Left renal cortex interstitium (tissue), 4 donors: ENCODE measurements around the gene VARS1. TPM values are rescaled to one million over a fixed set of nuclear protein-coding genes. Genes with fewer than 3 reads are reported as not detected.
"Not testable (repeated sequence)": the region's sequence is repeated elsewhere in the genome, so short reads cannot be mapped to it uniquely, and the experiment has no call there.

ENCODE experiments used
- DNase-seq, 4 donors: peaks; one replicate each; pipeline ENCODE4 v3.0.0-alpha.2; 2013; ENCODE audit warnings: low read depth in 4 of 4, low spot score in 2 of 4, missing footprints in 1 of 4
- polyA plus RNA-seq, 4 donors: library from polyadenylated mRNA; unstranded; fragments of 120-200 nt; gene quantifications; one replicate each; pipeline ENCODE4 v1.2.1, GENCODE V29; 2013; ENCODE audit not compliant: insufficient read length in 4 of 4

Gene VARS1
- 10 to 100 TPM; 51.9 to 64.8 (median 55.2) TPM for polyA plus RNA-seq

DNA sequence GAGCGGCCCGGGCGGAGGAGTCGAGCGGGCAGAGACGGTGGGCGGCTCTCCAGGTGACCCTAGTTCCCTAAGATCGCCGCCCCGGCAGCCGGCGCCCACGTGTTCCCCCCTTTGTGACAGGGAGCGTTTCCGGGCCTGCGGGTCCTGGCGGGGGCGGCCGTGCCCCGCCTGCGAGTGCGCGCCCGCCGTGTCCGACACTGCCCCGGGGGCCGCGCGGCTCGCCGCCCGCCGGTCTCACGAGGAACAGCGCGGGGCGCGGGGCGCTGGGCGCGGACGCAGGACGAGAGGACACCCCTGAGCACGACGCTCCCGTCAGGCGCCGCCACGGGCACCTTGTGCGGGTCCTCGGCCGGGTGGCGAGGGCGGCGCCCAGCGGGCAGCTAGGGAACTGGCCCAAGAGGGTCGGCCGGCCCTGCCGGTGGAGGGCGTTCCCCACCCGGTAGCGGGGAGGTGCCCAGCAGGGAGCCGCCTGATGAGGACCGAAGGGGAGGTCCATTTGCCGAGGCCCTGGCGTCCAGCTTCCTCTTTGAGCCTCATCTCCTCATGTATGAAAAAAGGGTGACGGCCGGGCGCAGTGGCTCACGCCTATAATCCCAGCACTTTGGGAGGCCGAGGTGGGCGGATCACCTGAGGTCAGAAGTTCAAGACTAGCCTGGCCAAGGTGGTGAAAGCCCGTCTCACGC, at the start of gene VARS1:
Gene VARS1 (minus strand): TSS at position 137 of the 683 bp plus-strand sequence. CDS start 535 bp downstream, outside the sequence.
- DNase-seq = peak in 2 of 4 donors; percentile 72 to 78

DNA sequence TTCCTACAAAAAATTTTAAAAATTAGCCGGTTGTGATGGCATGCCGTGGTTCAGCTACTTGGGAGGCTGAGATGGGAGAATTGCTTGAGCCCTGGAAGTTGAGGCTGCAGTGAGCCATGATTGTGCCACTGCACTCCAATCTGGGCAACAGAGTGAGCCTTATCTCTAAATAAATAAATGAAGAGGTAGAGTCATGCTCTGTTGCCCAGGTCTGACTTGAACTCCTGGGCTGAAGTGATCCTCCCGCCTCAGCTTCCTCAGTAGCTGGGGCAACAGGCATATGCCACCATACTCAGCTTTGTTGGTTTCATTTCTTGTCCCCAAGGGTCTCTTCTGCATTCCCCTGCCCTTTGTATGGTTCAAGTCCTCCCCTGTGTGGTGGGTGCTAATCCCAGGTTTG, 49.0 kb upstream of the VARS1 start:
- no peak for DNase-seq

DNA sequence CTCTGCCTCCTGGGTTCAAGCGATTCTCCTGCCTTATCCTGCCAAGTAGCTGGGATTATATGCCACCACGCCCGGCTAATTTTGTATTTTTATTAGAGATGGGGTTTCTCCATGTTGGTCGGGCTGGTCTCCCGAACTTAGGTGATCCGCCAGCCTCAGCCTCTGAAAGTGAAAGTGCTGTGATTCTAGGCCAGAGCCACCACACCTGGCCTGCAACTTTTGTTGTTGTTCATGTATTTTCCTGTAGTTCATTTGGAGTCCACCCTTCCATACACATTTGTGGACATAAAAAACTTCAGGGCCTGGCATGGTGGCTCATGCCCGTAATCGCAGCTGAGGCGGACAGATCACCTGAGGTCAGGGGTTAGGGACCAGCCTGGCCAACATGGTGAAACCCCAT, 46.5 kb upstream of the VARS1 start:
- DNase-seq = no peak

DNA sequence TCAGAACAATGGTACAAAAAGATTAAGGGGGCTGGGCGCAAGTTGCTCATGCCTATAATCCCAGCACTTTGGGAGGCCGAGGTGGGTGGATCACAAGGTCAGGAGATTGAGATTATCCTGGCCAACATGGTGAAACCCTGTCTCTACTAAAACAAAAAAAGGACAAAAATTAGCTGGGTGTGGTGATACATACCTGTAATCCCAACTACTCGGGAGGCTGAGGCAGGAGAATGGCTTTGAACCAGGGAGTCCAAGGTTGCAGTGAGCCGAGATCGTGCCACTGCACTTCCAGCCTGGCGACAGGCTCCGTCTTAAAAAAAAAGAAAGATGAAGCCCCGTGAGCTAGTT, 44.2 kb upstream of the VARS1 start:
- DNase-seq = not testable (repeated sequence)

DNA sequence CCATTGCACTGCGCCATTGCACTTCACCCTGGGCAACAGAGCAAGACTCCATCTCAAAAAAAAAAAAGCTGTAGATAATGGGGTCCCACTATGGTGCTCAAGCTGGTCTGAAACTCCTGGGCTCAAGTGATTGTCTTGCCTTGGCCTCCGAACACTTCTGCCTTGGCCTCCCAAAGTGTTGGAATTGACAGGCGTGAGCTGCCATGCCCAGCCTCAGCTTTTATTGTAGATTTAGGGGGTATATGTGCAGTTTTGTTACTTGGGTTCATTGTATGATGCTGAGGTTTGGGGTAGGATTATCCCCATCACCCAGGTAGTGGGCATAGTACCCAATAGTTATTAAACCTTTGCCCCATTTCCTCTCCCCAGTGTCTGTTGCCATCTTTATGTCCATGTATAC, 43.4 kb upstream of the VARS1 start:
- no peak for DNase-seq

DNA sequence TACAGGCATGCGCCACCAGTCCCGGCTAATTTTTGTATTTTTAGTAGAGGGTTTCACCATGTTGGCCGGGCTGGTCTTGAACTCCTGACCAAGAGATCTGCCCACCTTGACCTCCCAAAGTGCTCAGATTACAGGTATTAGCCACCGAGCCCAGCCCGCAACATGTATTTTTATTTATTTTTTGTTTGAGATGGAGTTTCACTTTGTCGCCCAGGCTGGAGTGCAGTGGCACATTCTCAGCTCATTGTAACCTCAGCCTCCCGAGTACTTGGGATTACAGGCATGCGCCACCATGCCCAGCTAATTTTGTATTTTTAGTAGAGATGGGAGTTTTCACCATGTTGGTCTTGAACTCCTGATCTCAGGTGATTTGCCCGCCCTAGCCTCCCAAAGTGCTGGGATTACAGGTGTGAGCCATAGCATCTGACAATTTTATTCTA, 42.6 kb upstream of the VARS1 start:
- not testable (repeated sequence) for DNase-seq

DNA sequence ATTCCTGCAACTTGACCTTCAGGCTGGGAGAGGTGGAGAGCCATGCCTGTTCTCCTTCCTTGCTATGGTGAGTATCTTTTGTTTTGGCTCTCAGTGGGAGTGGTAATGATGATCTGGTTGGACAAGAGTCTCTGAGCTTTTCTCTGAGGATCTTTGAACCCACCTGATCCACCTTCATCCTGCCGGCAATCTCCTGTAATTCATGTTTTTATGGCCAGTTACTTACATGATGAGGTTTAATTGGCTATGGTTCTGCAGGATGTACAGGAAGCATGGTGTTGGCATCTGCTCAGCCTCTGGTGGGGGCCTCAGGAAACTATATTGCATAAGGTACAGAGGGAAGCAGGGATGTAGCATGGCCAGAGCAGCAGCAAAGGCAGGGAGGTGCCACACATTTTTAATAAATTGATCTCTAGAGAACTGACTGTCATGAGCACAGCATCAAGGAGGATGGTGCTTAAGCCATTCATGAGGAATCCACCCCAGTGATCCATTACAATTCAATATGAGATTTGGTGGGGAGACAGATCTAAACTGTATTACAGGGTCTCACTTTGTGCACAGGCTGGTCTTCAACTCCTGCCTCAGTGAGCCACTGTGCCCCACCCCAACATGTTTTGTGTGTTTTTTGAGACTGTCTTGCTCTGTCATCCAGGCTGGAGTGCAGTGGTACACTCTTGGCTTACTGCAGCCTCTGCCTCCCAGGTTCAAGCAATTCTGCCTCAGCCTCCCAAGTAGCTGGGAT, 42.0 kb upstream of the VARS1 start:
- no peak for DNase-seq

DNA sequence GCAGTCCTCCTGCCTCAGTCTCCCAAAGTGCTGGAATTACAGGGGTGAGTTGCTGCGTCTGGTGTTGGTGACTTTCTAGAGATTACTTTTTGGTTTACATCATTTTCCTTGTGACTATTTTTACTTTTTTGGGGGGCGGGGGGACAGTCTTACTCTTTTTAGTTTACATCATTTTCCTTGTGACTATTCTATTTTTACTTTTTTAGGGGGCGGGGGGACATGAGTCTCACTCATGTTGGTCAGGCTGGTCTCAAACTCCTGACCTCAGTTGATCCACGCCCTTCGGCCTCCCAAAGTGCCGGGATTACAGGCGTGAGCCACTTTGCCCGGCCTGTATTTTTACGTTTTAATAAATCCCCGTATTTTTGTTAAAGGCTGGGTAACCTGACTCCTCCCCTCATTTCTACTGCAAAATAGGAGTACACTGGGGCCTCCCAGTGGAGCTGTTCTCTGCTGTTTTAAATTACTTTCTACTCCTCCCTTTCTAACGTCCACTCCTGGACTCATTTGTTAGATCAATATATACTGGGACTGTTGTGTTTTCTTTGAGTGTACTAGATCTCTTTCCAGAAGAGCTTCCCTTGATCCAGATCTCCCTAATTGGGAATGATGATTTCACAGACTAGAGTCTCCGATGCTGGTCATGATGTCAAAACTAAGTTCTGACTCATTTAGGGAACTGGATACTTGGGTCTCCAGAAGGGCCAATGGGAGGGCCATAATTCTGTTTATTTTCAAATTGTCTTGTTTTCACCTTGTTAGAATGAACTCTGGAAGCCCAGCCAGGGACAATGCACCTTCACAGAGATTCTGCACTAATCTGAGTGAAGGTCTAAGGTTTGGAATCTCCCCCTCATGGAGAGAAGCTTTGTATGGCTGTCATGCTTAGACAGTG, 41.2 kb upstream of the VARS1 start:
- no peak for DNase-seq

DNA sequence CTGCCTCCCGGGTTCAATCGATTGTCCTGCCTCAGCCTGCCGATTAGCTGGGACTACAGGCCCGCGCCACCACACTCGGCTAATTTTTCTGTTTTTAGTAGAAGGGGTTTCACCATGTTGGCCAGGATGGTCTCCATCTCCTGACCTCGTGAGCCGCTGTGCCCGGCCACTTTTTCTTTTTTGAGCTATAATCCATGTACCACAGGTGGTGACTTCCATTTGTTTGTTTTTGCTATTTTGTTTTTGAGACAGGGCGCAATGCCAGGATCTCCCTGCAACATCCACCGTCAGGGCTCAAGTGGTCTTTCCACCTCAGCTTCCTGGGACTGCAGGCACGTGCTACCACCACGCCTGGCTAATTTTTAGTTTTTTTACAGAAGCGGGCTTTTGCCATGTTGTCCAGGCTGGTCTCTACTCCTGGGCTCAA, 40.5 kb upstream of the VARS1 start:
- DNase-seq = no peak

DNA sequence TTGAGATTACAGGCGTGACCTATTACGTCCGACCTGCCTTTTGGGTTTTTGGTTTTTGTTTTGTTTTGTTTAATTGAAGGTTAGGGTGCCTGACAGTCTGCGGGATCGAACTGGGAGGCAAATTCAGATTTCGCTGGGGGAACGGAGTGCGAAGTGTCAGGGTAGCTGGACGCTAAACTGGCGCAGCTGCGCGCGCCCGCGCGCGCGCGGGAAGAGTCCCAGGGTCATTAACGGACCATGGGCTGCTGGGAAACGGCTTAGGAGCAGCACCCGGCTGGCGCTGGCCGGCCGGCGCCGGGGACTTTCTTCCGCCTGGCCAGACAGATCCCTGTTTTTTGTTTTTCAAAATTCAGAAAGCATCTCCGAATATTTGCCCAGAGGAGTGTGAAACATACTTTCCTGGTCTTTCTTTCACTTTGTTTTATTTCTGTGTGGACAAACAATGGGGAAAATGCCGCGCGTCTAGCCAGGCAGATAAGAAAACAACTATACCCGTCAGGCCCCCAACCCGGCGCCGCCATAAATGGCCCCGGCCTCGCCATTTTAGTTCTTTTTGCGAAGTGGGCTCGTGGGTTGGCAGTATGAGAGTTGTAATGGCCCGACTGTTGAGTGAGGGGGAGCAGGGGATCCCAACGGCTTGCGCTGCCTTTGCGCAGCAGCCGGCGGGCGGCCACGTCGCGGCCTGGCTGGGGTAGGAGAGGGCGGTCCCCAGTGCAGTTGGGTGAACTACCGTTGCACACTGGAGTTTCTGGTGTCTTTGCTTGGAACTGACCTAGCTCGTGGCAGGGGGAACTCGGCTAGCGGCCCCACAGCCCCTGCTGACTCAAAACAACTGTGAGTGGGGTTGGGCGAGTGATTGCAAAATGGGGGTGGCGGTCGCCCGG, 39.1 kb upstream of the VARS1 start:
- DNase-seq = peak; percentile 89 to 94 (median 91)

DNA sequence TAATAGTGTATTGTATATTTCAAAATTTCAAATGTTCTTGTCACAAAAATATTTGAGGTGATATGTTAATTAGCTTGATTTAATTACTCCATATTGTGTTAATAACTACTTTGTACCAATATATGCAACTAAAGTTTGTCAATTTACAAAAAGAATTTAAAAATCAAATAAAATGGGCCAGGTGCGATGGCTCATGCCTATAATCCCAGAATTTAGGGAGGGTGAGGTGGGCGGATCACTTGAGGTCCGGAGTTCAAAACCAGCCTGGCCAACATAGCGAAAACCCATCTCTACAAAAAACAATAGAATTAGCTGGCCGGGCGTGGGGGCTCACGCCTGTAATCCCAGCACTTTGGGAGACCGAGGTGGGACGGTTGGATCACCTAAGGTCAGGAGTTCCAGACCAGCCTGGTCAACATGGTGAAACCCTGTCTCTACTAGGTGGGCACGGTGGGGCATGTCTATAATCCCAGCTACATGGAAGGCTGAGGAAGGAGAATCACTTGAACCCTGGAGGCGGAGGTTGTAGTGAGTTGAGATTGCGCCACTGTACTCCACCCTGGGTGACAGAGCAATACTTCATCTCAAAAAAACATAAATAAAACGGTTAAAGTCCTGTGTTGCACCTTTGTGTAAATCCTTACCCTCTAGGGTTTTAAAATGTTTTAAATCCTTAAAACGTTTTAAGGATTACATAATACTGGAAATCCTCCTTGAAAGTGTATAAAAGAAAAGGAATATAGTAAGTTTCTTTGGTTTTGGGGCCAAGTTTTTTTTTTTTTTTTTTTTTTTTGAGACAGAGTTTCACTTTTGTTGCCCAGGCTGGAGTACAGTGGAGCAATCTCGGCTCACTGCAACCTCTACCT, 36.0 kb upstream of the VARS1 start:
- DNase-seq = no peak

DNA sequence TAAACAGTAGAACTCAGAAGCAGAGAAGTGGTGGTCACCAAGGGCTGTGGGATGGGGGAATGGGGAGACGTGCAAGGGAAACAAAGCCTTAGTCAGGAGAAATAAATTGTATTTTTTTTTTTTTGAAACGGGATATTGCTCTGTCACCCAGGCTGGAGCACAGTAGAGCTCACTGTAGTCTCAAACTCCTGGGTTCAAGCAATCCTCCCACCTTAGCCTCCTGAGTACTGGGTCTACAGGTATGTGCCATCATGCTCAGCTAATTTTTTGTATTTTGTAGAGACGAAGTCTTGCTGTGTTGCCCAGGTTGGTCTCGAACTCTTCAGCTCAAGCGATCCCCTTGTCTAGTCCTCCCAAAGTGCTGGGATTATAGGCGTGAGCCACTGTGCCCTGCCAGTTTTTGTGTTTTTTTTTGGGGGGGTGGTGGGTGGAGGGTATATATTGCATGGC, 35.4 kb upstream of the VARS1 start:
- no peak for DNase-seq

DNA sequence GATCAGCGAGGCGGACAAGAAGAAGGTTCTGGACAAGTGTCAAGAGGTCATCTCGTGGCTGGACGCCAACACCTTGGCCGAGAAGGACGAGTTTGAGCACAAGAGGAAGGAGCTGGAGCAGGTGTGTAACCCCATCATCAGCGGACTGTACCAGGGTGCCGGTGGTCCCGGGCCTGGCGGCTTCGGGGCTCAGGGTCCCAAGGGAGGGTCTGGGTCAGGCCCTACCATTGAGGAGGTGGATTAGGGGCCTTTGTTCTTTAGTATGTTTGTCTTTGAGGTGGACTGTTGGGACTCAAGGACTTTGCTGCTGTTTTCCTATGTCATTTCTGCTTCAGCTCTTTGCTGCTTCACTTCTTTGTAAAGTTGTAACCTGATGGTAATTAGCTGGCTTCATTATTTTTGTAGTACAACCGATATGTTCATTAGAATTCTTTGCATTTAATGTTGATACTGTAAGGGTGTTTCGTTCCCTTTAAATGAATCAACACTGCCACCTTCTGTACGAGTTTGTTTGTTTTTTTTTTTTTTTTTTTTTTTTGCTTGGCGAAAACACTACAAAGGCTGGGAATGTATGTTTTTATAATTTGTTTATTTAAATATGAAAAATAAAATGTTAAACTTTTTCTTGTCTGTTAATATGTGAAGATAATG, 34.2 kb upstream of the VARS1 start:
- peak; percentile 54 to 87 (median 74) for DNase-seq

DNA sequence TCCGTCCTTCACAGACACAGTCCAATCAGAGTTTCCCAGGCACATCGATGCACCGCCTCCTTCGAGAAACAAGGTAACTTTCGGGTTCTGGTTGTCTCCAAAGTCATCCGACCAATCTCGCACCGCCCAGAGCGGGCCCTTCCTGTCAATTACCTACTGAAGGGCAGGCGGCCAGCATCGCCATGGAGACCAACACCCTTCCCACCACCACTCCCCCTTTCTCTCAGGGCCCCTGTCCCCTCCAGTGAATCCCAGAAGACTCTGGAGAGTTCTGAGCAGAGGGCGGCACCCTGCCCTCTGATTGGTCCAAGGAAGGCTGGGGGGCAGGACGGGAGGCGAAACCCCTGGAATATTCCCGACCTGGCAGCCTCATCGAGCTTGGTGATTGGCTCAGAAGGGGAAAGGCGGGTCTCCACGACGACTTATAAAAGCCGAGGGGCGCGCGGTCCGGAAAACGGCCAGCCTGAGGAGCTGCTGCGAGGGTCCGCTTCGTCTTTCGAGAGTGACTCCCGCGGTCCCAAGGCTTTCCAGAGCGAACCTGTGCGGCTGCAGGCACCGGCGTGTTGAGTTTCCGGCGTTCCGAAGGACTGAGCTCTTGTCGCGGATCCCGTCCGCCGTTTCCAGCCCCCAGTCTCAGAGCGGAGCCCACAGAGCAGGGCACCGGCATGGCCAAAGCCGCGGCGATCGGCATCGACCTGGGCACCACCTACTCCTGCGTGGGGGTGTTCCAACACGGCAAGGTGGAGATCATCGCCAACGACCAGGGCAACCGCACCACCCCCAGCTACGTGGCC, 31.9 kb upstream of the VARS1 start, which contains the start of gene HSPA1B:
Gene HSPA1B (plus strand): TSS at position 453 of the 794 bp plus-strand sequence. CDS start 213 bp downstream, at position 666.
- DNase-seq = peak; percentile 97 to 99 (median 98)

DNA sequence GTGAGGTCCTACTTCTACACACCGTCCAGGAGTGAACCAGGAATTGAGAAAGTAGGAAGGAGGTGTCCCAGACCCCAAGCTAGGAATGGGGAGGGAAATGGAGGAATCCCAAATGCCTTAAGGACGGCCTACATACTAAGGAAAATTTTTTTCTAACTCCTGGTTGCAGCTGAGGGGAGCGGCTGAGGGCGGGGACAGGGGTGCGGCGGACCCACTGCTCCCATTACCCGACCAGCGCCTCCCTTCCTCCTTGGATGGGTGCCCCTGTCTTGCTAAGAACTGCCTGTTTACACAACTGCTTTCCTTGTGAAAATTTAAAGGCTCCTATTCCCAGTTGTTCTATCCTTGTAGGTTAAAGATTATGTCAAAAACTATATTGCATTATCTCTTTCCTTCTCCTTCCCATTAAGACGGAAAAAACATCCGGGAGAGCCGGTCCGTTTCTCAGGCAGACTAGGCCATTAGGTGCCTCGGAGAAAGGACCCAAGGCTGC, 31.3 kb upstream of the VARS1 start:
- DNase-seq = no peak

DNA sequence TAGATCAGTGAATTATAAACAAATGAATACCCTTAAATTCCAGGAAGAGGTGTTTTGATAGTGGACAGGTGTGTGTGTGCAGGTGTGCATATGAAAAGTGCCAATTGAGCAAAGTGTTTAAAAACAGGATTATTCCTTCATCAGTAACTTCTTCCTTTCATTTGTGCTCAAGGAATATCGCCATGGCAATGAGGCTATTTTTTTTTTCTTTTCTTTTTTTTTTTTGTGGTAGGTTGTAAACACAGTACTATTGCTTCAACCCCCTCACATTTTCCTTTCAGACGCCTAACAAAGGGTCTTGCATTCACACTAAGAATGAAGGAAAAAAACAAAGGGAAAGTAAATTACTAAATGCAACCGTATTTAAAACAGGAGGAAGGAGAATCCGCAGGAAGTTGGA, 30.0 kb upstream of the VARS1 start:
- no peak for DNase-seq

DNA sequence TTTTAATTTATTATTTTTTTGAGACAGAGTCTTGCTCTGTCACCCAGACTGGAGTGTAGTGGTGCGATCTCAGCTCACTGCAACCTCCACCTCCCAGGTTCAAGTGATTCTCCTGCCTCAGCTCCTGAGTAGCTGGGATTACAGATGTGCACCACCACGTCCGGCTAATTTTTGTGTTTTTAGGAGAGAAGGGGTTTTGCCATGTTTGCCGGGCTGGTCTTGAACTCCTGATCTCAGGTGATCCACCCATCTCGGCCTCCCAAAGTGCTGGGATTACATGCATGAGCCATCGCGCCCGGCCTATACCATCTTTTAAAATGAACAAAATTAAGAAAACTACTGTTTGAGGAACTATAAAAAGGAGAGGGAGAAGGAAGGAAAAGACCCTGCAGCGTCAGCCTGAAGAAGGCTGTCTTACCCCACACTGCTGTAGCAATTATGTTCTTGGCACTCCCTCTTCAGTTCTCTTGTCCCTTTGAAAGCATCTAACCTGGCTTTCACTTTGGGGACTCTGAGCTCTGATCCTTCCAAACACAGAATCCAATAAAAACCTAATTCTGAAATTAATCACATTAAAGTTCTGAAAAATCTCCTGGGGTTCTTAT, 28.1 kb upstream of the VARS1 start:
- DNase-seq = not testable (repeated sequence)
